Measurements from ENCODE around the gene TTLL11.

The TTLL11 gene

GRCh38 chr9:121874524-121874923, 218.6 kb downstream of the TTLL11 start:
- no peak overlapping the region for H3K27ac ChIP-seq
- no peak for TF ChIP-seq CTCF (IDR thresholded peaks at IDR 0.05)
- peaks cover 4% of the 10 kb centered on the region for H3K27me3 ChIP-seq
- no peaks in the 10 kb centered on the region for H3K9me3 ChIP-seq
- no peaks in the 10 kb centered on the region for H3K4me1 ChIP-seq (ENCODE audit: control insufficient read depth in 1 of 2, insufficient read depth in 1 of 2, low read depth in 1 of 2, low read length in 1 of 2)
- no peaks in the 10 kb centered on the region for H3K36me3 ChIP-seq
- H3K4me3 ChIP-seq (ENCODE audit: low read depth in 1 of 2, low read length in 1 of 2): no peak overlapping the region

- Histone ChIP-seq H3K27me3 (peaks cover 3% of the 10 kb centered on the region), H3K36me3 (no peaks in the 10 kb centered on the region), H3K27ac (no peak overlapping the region), H3K9me3 (no peaks in the 10 kb centered on the region), H3K4me1 (ENCODE audit: control insufficient read depth in 1 of 2, insufficient read depth in 1 of 2, low read depth in 1 of 2, low read length in 1 of 2) (no peaks in the 10 kb centered on the region), H3K4me3 (ENCODE audit: low read depth in 1 of 2, low read length in 1 of 2) (no peak overlapping the region)
- no peak for TF ChIP-seq CTCF (IDR thresholded peaks at IDR 0.05)
These were observed 221.6 kb downstream of the TTLL11 start for GRCh38 chr9:121871431-121872025.

- no peak overlapping the region for H3K4me3 ChIP-seq (ENCODE audit: low read depth in 1 of 2, low read length in 1 of 2)
- no peaks in the 10 kb centered on the region for H3K4me1 ChIP-seq (ENCODE audit: control insufficient read depth in 1 of 2, insufficient read depth in 1 of 2, low read depth in 1 of 2, low read length in 1 of 2)
- no peaks in the 10 kb centered on the region for H3K36me3 ChIP-seq
- TF ChIP-seq CTCF (IDR thresholded peaks at IDR 0.05): no peak
- H3K27ac ChIP-seq: no peak overlapping the region
- no peaks in the 10 kb centered on the region for H3K9me3 ChIP-seq
- peaks cover 3% of the 10 kb centered on the region for H3K27me3 ChIP-seq
These were observed 222.8 kb downstream of the TTLL11 start for GRCh38 chr9:121870271-121870670.

GRCh38 chr9:121868626-121869025, 224.5 kb downstream of the TTLL11 start:
- H3K4me1 ChIP-seq (ENCODE audit: control insufficient read depth in 1 of 2, insufficient read depth in 1 of 2, low read depth in 1 of 2, low read length in 1 of 2): no peaks in the 10 kb centered on the region
- no peaks in the 10 kb centered on the region for H3K9me3 ChIP-seq
- no peak overlapping the region for H3K4me3 ChIP-seq (ENCODE audit: low read depth in 1 of 2, low read length in 1 of 2)
- H3K27me3 ChIP-seq: peaks cover 3% of the 10 kb centered on the region
- H3K27ac ChIP-seq: no peak overlapping the region
- TF ChIP-seq CTCF (IDR thresholded peaks at IDR 0.05): no peak
- H3K36me3 ChIP-seq: no peaks in the 10 kb centered on the region

- TF ChIP-seq CTCF (IDR thresholded peaks at IDR 0.05): no peak
- no peaks in the 10 kb centered on the region for H3K36me3 ChIP-seq
- no peak overlapping the region for H3K27ac ChIP-seq
- no peaks in the 10 kb centered on the region for H3K9me3 ChIP-seq
- H3K27me3 ChIP-seq: peaks cover 3% of the 10 kb centered on the region
- H3K4me1 ChIP-seq (ENCODE audit: control insufficient read depth in 1 of 2, insufficient read depth in 1 of 2, low read depth in 1 of 2, low read length in 1 of 2): no peaks in the 10 kb centered on the region
- H3K4me3 ChIP-seq (ENCODE audit: low read depth in 1 of 2, low read length in 1 of 2): no peak overlapping the region
These were observed 226.2 kb downstream of the TTLL11 start for GRCh38 chr9:121866927-121867326.

- H3K27me3 ChIP-seq: peaks cover 3% of the 10 kb centered on the region
These were observed 227.2 kb downstream of the TTLL11 start for GRCh38 chr9:121865884-121866283.

More at GRCh38 chr9:121865884-121866283, 227.2 kb downstream of the TTLL11 start:
- TF ChIP-seq CTCF (IDR thresholded peaks at IDR 0.05): no peak
- H3K4me3 ChIP-seq (ENCODE audit: low read depth in 1 of 2, low read length in 1 of 2): no peak overlapping the region
- H3K36me3 ChIP-seq: no peaks in the 10 kb centered on the region
- H3K9me3 ChIP-seq: no peaks in the 10 kb centered on the region
- no peaks in the 10 kb centered on the region for H3K4me1 ChIP-seq (ENCODE audit: control insufficient read depth in 1 of 2, insufficient read depth in 1 of 2, low read depth in 1 of 2, low read length in 1 of 2)
- no peak overlapping the region for H3K27ac ChIP-seq
